ENCODE measurements around the gene TRIM61.
"Not testable (repeated sequence)": the region's sequence is repeated elsewhere in the genome, so short reads cannot be mapped to it uniquely, and the experiment has no call there.

TRIM61 gene

GRCh38 chr4:164956766-164957643, 20.5 kb downstream of the TRIM61 start:
- DNase-seq, result no peak

- DNase-seq, result no peak
These were observed 22.2 kb downstream of the TRIM61 start for GRCh38 chr4:164955107-164955805.

GRCh38 chr4:164952551-164952950, 24.9 kb downstream of the TRIM61 start:
- DNase-seq, result no peak

- no peak for DNase-seq
These were observed 27.9 kb downstream of the TRIM61 start for GRCh38 chr4:164949448-164950143.

GRCh38 chr4:164948975-164949374, 28.5 kb downstream of the TRIM61 start:
- DNase-seq, result no peak

DNA sequence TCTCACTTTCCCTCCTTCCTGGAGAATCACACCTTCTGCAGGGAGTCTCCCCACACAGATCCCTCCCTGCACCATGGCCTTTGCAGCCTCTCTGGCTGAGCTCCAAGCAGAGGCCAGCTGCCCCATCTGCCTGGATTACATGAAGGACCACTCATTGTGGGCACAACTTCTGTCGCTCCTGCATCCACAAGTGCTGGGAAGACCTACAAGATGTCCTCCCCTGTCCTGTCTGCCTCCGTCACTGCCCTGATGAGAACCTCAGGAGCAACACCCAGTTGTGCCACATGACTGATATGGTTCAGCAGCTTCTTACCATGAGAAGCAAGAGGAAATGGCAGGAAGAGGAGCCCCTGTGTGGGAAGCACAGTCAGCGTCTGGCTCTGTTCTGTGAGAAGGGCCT, 29.5 kb downstream of the TRIM61 start:
- not testable (repeated sequence) for DNase-seq

- no peak for DNase-seq
These were observed 30.6 kb downstream of the TRIM61 start for GRCh38 chr4:164946810-164947209.

DNA sequence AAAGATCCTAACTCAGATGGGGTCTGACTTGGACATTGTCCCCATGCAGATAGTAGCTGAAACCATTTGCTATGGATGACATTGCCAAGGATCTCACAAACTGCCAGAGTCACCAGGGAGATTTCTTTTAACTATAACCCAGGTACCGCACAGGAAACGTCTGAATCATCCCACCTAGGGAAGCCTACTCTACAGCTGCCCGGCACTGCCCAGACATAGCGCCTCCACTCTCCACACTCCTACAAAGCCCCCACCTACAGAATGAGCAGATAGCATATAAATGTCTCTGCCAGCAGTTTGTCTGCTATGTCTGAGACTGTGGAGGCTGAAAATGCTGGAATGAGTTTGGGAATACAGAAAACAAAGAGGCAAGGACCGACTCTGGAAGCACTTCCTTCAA, 32.3 kb downstream of the TRIM61 start:
- no peak for DNase-seq

GRCh38 chr4:164943192-164943591, 34.3 kb downstream of the TRIM61 start:
- DNase-seq, result no peak

- no peak for DNase-seq
These were observed 39.7 kb downstream of the TRIM61 start for GRCh38 chr4:164937576-164938270.

DNA sequence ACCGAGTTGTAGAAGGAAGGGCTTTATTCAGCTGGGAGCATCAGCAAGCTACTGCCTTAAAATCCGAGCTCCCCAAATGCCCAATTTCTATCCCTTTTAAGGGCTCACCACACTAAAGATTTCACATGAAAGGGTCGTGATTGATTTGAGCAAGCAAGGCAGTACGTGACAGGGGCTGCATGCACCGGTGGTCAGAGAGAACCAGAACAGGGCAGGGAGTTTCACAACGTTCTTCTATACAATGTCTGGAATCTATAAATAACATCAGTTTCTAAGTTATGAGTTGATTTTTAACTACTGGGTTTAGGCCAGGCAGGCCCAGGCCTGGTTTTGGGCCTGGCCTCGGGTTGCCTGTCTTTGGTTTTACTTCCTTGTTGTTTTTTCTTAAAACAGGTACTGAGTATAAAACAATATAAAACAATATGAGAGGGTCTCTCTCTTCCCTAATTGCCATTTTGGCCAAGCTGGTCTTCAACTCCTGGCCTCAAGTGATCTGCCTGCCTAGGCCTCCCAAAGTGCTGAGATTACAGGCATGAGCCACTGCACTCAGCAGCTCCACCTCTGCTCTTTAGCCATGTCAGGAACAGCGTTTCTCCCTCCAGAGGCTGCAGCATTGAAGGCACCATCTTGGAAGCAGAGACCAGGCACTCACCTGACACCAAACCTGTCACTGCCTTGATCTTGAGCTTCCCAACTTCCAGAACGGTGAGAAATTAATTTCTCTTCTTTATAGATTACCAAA, 41.4 kb downstream of the TRIM61 start:
- not testable (repeated sequence) for DNase-seq

GRCh38 chr4:164935363-164935762, 42.1 kb downstream of the TRIM61 start:
- DNase-seq, result no peak

DNA sequence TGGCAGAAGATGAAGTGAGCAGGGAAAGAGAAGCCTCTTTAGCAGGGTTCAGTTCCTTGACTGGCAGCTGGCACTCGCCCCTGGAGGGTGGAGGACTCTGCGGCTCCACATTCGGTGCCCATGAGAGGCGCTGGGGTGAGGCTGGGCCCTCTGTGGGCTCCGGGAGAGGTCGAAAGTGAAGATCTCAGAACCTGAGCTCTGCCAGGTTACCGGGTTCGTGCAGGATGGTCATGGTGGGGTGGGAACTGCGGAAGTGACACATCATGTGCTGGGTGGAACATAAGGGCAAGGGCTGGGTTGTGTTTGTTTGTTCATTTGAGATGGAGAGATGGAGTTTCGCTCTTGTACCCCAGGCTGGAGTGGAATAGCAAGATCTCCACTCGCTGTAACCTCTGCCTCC, 44.2 kb downstream of the TRIM61 start:
- no peak for DNase-seq

- DNase-seq, result no peak
These were observed 45.7 kb downstream of the TRIM61 start for GRCh38 chr4:164931551-164932324.

DNA sequence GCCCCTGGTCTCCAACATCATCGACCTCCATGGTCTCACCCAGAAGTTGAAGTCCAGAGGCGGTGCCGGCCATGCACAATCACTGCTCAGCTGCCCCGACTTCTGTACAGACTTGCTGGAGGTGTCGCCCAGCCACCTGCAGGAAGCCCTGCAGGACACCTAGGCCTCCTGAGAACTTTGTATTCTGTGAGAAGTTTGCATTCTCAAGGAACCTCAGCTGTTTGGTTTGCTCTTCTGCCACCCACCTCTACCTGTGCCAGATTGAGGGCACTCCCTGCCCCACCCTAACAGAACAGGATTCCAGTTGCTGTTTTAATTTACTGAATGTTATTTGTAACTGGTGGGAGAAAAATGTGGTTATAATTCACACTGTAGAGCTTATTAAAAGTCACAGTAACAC, 46.8 kb downstream of the TRIM61 start:
- DNase-seq, result no peak

- not testable (repeated sequence) for DNase-seq
These were observed 50.4 kb downstream of the TRIM61 start for GRCh38 chr4:164927101-164927500.

GRCh38 chr4:164926301-164926700, 51.2 kb downstream of the TRIM61 start:
- no peak for DNase-seq

- no peak for DNase-seq
These were observed 52.7 kb downstream of the TRIM61 start for GRCh38 chr4:164924670-164925238.

DNA sequence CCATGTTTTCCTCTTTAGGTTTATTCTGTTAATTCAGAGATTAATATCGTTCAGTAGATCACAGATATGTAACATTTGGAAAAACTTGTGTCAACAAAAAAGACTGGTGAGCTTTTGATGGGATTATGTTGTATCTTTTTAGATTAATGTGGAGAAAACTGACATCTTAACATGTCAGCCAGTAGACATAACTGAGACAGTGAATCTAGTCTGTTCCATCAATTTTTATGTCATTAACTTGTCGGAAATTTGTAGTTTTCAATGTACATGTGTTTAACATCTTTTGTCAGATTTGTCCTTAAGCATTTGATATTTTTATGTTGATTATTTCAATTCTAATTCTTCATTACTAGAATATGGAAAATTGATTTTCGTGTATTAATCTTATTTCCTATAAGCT, 58.5 kb downstream of the TRIM61 start:
- DNase-seq, result no peak

Measured in 8988T (cell line).